HAP-1 (cell line): ENCODE results near the gene TPSD1.
"Not testable (repeated sequence)": the region's sequence is repeated elsewhere in the genome, so short reads cannot be mapped to it uniquely, and the experiment has no call there.

ENCODE experiments used
- DNase-seq, 2 experiments: peaks; one replicate each; pipeline ENCODE4 v3.0.0-alpha.2; 2016 to 2020; ENCODE audit warnings: low spot score in 2 of 2
- H3K27me3 ChIP-seq: fragments of 250-450 bp; sonication (Bioruptor Pico); 2 replicates; pipeline ENCODE4 v1.5.1; 2020; ENCODE audit warnings: low read depth, mild to moderate bottlenecking, moderate library complexity
- H3K36me3 ChIP-seq: fragments of 250-450 bp; sonication (Bioruptor Pico); replicated peaks from 2 replicates; pipeline ENCODE4 v1.5.1; 2020; ENCODE audit warnings: mild to moderate bottlenecking
- H3K4me1 ChIP-seq: fragments of 250-450 bp; sonication (Bioruptor Pico); 2 replicates; pipeline ENCODE4 v1.5.1; 2020; ENCODE audit warnings: mild to moderate bottlenecking
- H3K4me3 ChIP-seq: fragments of 250-450 bp; sonication (Bioruptor Pico); 2 replicates; pipeline ENCODE4 v1.5.1; 2020; ENCODE audit warnings: mild to moderate bottlenecking, moderate library complexity
- H3K9me3 ChIP-seq: fragments of 250-450 bp; sonication (Bioruptor Pico); 2 replicates; pipeline ENCODE4 v1.5.1; 2020; ENCODE audit warnings: mild to moderate bottlenecking, moderate library complexity
- in situ Hi-C: fragments of 300-500 bp; cut with MboI; formaldehyde crosslinking; loops from 3 replicates; pipeline ENCODE4 v1.14.3; 2020; ENCODE audit warnings: low sequenced_read_pairs, inconsistent platforms, mixed read lengths

The TPSD1 gene

GRCh38 chr16:1225728-1226311, 30.0 kb upstream of the TPSD1 start:
- H3K4me3 ChIP-seq, H3K9me3 ChIP-seq, DNase-seq, H3K27me3 ChIP-seq, H3K4me1 ChIP-seq, in situ Hi-C loops, H3K36me3 ChIP-seq: not testable (repeated sequence)

- H3K36me3 ChIP-seq, H3K27me3 ChIP-seq, H3K4me1 ChIP-seq, in situ Hi-C loops, H3K9me3 ChIP-seq, DNase-seq, H3K4me3 ChIP-seq: not testable (repeated sequence)
Observed at GRCh38 chr16:1226692-1227091, 29.2 kb upstream of the TPSD1 start.

GRCh38 chr16:1228227-1228626, 27.6 kb upstream of the TPSD1 start:
- H3K9me3 ChIP-seq, H3K4me1 ChIP-seq, DNase-seq, H3K27me3 ChIP-seq, H3K36me3 ChIP-seq, H3K4me3 ChIP-seq, in situ Hi-C loops: not testable (repeated sequence)

- in situ Hi-C loops, H3K4me3 ChIP-seq, H3K4me1 ChIP-seq, H3K36me3 ChIP-seq, H3K9me3 ChIP-seq, H3K27me3 ChIP-seq, DNase-seq: not testable (repeated sequence)
Observed at GRCh38 chr16:1229476-1229875, 26.4 kb upstream of the TPSD1 start.

GRCh38 chr16:1230084-1230470, 25.8 kb upstream of the TPSD1 start, which contains the start of gene TPSB2:
Gene TPSB2, minus strand, starts transcription at chr16:1230184. Its CDS starts 233 bp downstream, at chr16:1229951.
- H3K9me3 ChIP-seq, in situ Hi-C loops, H3K36me3 ChIP-seq, H3K4me1 ChIP-seq, H3K27me3 ChIP-seq, H3K4me3 ChIP-seq, DNase-seq: not testable (repeated sequence)

- H3K36me3 ChIP-seq, H3K4me3 ChIP-seq, H3K4me1 ChIP-seq, in situ Hi-C loops, H3K9me3 ChIP-seq, DNase-seq, H3K27me3 ChIP-seq: not testable (repeated sequence)
Observed at GRCh38 chr16:1230471-1231212, 25.2 kb upstream of the TPSD1 start.

GRCh38 chr16:1231301-1231700, 24.6 kb upstream of the TPSD1 start:
- H3K27me3 ChIP-seq, H3K4me1 ChIP-seq, H3K9me3 ChIP-seq, in situ Hi-C loops, H3K36me3 ChIP-seq, H3K4me3 ChIP-seq, DNase-seq: not testable (repeated sequence)

- H3K27me3 ChIP-seq, DNase-seq, H3K4me3 ChIP-seq, H3K4me1 ChIP-seq, in situ Hi-C loops, H3K36me3 ChIP-seq, H3K9me3 ChIP-seq: not testable (repeated sequence)
Observed at GRCh38 chr16:1232049-1232748, 23.7 kb upstream of the TPSD1 start.

- DNase-seq, H3K36me3 ChIP-seq, H3K9me3 ChIP-seq, in situ Hi-C loops, H3K4me3 ChIP-seq, H3K4me1 ChIP-seq, H3K27me3 ChIP-seq: not testable (repeated sequence)
Observed at GRCh38 chr16:1236659-1237058, 19.2 kb upstream of the TPSD1 start.

GRCh38 chr16:1237990-1238389, 17.9 kb upstream of the TPSD1 start:
- in situ Hi-C loops = no loop called here

GRCh38 chr16:1238909-1239308, 17.0 kb upstream of the TPSD1 start:
- in situ Hi-C loops, DNase-seq, H3K9me3 ChIP-seq, H3K27me3 ChIP-seq, H3K36me3 ChIP-seq, H3K4me3 ChIP-seq, H3K4me1 ChIP-seq: not testable (repeated sequence)

More at GRCh38 chr16:1237990-1238389, 17.9 kb upstream of the TPSD1 start:
- Histone ChIP-seq H3K9me3 (no peaks in the 10 kb centered on the region), H3K4me1 (no peaks in the 10 kb centered on the region), H3K4me3 (no peak overlapping the region), H3K36me3 (no peaks in the 10 kb centered on the region), H3K27me3 (no peaks in the 10 kb centered on the region)
- no peak for DNase-seq

- DNase-seq, H3K4me1 ChIP-seq, H3K27me3 ChIP-seq, H3K4me3 ChIP-seq, H3K36me3 ChIP-seq, in situ Hi-C loops, H3K9me3 ChIP-seq: not testable (repeated sequence)
Observed at GRCh38 chr16:1239575-1239974, 16.3 kb upstream of the TPSD1 start.

GRCh38 chr16:1240436-1240835, 15.4 kb upstream of the TPSD1 start, which contains the start of gene TPSAB1:
Gene TPSAB1, plus strand, starts transcription at chr16:1240705. Its CDS starts 234 bp downstream, at chr16:1240939.
- H3K4me1 ChIP-seq, in situ Hi-C loops, H3K27me3 ChIP-seq, DNase-seq, H3K4me3 ChIP-seq, H3K9me3 ChIP-seq, H3K36me3 ChIP-seq: not testable (repeated sequence)

- H3K4me3 ChIP-seq, H3K4me1 ChIP-seq, H3K36me3 ChIP-seq, H3K9me3 ChIP-seq, in situ Hi-C loops, DNase-seq: not testable (repeated sequence)
- H3K27me3 ChIP-seq = peaks cover 11% of the 10 kb centered on the region
Observed at GRCh38 chr16:1241081-1241480, 14.8 kb upstream of the TPSD1 start.
